KBM-7 (cell line): Measurements from ENCODE around the gene SNCAIP.
"Not testable (repeated sequence)": the region's sequence is repeated elsewhere in the genome, so short reads cannot be mapped to it uniquely, and the experiment has no call there.

ENCODE experiments used
- DNase-seq: peaks from one replicate; pipeline ENCODE4 v3.0.0-alpha.2; 2015
- in situ Hi-C: fragments of 300-500 bp; cut with MboI; formaldehyde crosslinking; loops from 2 replicates; pipeline ENCODE4 v1.14.3; 2020; ENCODE audit warnings: low sequenced_read_pairs, low pct_unique_long_range_greater_than_20kb, mixed read lengths

SNCAIP gene

GRCh38 chr5:122353361-122353760 lies 41.3 kb downstream of the SNCAIP start:
- DNase-seq, in situ Hi-C loops: not testable (repeated sequence)

- in situ Hi-C loops, result no loop called here
- DNase-seq, result no peak
Measured at GRCh38 chr5:122354293-122354692, 42.3 kb downstream of the SNCAIP start.

DNA sequence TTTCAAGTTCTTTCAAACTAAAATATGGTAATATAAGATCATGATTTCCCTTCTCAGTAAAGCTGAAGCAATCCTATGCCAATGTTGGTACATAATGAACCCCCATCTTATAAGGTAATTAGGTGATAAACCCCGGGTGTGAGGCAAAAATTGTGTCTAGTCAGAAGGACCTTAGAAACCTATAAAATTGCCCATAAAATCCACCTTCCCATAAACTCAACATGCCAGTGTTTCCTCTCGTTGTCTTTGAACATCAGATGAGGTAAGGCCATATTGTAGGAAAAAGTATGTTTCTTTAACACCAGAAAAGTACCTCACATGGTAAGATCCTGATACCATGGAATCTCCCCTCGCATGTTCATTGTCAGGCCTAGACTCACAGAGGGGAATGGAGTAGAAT lies 43.3 kb downstream of the SNCAIP start:
- DNase-seq, result no peak
- in situ Hi-C loops, result no loop called here

GRCh38 chr5:122356855-122357254 lies 44.8 kb downstream of the SNCAIP start:
- in situ Hi-C loops, result no loop called here
- no peak for DNase-seq

- no peak for DNase-seq
- in situ Hi-C loops, result no loop called here
Measured at GRCh38 chr5:122358372-122358979, 46.4 kb downstream of the SNCAIP start.

- in situ Hi-C loops, result no loop called here
Measured at GRCh38 chr5:122362361-122362760, 50.3 kb downstream of the SNCAIP start.

DNA sequence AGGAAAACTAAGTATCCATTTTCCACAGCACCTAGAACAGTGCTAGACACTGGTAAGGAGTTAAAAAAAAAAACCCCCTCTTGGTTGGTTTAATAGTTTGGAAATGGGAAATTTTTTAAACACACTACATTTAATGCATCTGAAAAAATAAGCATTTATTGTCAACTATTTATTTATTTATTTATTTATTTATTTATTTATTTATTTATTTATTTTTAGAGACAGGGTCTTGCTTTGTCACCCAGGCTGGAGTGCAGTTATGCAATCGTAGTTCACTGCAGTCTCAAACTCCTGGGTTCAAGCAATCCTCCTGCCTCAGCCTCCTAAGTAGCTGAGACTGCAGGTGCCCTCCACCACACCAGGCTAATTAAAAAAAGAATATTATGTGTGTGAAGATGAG lies 51.6 kb downstream of the SNCAIP start:
- no peak for DNase-seq
- in situ Hi-C loops, result no loop called here

More at GRCh38 chr5:122362361-122362760, 50.3 kb downstream of the SNCAIP start:
- no peak for DNase-seq

DNA sequence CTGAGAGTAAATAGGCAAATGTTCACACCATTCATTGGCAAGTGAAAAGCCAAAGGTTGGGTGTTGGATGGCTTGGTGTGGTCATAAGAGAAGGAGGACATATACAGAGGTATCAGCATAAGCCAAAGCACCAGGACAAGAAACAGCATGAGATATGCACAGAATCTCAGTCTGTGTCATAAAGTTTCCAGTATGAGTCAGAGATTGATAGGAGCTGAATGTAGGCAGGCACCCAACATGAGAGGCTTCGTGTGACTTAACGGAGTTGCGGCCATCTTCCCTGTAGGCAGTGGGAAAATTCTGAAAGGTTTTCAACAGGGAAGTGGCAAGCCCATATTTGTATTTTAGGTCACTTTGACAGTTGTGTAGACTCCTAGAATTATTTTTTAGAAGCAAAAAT lies 54.5 kb downstream of the SNCAIP start:
- no peak for DNase-seq
- in situ Hi-C loops, result no loop called here

GRCh38 chr5:122367456-122367855 lies 55.4 kb downstream of the SNCAIP start:
- DNase-seq, result no peak
- in situ Hi-C loops, result no loop called here

DNA sequence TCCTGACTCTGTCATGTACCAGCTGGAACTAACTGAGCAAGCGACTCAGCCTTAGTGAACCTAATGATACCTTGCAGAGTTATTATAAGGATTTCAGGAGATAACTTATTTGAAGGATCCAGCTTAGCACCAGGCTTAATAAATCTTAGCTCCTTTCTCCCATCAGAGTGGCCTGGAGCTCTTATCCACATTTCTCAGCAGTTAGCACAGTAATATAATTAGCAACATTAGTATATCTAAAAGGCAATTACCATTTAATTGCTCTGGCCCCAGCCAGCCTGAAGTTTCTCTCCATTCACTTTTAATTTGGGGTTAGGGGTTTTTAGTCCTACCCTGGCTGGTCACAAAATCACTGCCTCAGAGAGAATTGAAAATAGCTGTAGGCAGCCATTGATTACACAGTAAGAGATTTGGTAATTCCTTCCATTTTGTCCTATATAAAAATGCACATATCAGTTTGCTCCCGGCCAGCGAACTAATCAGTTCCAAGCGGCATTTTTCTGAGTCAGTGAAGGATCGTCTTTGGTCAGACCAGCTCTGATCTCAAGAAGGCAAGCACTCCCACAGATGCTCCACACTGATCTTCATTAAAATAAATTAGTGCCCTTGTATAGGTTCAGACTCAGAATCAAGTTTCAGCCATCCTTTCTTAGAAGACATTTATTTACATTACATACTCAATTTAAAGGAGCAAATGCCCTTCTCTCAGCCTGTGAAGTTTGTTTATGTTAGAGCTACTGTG lies 56.6 kb downstream of the SNCAIP start:
- in situ Hi-C loops, result no loop called here
- DNase-seq, result no peak

DNA sequence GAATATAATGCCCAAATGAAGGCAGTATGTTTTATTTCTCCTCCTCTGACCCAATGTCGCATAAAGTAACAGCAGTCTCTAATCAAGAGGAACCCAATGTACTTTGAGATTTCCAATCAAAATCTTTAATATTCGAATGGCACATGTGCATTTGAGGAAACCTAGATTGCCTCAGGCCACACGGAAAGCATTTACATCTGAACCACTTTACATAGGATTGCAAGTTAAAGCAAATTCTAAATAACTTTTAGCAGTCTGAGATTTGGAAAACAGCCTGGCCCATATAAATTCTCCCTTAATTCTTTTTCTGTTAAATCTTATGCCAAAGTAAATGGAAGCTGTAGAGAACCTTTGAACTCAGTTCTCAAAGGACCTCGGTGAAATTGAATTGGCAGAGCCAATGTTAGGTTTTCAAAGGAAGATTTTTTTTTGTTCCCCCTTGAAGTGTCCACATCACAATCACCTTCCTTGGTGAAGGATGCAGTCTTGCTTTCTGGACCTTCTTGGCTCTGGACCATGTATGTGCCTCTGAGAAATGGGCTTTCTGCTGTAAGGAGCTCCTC lies 57.3 kb downstream of the SNCAIP start:
- DNase-seq, result no peak
- in situ Hi-C loops, result no loop called here

GRCh38 chr5:122371511-122372151 lies 59.6 kb downstream of the SNCAIP start:
- in situ Hi-C loops, result no loop called here
- DNase-seq, result no peak

DNA sequence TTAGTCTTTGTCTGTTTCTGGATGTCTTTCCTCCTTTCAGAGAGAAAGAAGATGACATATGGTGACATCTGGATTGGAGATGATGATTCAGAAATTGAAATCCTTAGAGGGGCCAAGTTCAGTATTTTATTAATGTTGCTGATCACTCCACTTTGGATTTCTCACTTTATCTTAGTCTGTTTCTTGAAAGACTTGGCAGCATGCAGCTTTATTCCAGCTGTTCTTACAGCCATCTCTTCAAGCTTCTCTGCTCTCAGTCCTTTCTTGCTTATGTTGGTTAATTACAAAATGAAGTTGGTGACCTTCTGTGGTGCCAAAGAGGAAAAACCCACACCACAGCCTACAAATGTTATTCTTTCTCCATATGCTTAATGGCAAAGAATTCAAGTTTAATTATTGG lies 62.1 kb downstream of the SNCAIP start:
- in situ Hi-C loops, result no loop called here
- no peak for DNase-seq

GRCh38 chr5:122375801-122376200 lies 63.8 kb downstream of the SNCAIP start:
- in situ Hi-C loops, result no loop called here
- DNase-seq, result no peak

GRCh38 chr5:122376250-122376649 lies 64.2 kb downstream of the SNCAIP start:
- no peak for DNase-seq
- in situ Hi-C loops, result no loop called here

GRCh38 chr5:122377026-122377425 lies 65.0 kb downstream of the SNCAIP start:
- DNase-seq, result no peak
- in situ Hi-C loops, result no loop called here

GRCh38 chr5:122382938-122383337 lies 70.9 kb downstream of the SNCAIP start:
- in situ Hi-C loops, DNase-seq: not testable (repeated sequence)

DNA sequence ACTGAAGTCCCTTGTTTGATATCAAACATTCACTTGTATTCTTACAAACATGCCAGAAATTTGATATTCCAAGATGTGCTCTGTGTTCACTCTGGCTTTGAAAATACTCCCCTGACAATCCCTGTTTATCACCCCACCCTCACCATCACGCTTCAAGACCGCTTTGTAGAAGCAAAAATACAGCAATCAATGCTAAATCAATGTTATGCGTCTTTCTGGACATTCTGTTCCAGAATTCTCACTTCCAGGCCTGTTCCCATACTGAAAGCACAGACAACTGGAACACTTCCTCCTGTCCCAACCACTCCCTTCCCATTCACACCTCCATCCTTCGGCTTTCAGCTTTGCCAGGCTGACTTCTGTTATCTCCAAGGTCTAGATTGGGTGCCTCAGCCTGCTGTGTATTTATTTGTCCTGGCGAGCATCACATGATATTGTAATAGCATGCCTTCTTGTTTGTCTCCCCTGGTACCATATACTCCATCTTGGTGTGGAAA lies 72.8 kb downstream of the SNCAIP start:
- DNase-seq, result no peak
- in situ Hi-C loops, result no loop called here

- in situ Hi-C loops, result no loop called here
Measured at GRCh38 chr5:122385286-122385685, 73.2 kb downstream of the SNCAIP start.

GRCh38 chr5:122385808-122386207 lies 73.8 kb downstream of the SNCAIP start:
- in situ Hi-C loops, result no loop called here
- DNase-seq, result no peak

More at GRCh38 chr5:122385286-122385685, 73.2 kb downstream of the SNCAIP start:
- no peak for DNase-seq
